Subcutaneous abdominal adipose tissue (tissue), 5 donors: ENCODE measurements around the gene LIPT2.

Source experiments
- H3K27ac ChIP-seq: one replicate; pipeline ENCODE4 v1.7.0; 2013; ENCODE audit warnings: low read depth, mild to moderate bottlenecking, inconsistent platforms, low read length, moderate library complexity
- H3K27me3 ChIP-seq, 5 donors: one replicate each; pipeline ENCODE4 v1.7.0; 2013; ENCODE audit warnings: low read length in 5 of 5, inconsistent platforms in 1 of 5; ENCODE audit not compliant: control insufficient read depth in 5 of 5, insufficient read depth in 4 of 5
- H3K36me3 ChIP-seq, 5 donors: one replicate each; pipeline ENCODE4 v1.7.0; 2013; ENCODE audit warnings: low read length in 5 of 5; ENCODE audit not compliant: control insufficient read depth in 5 of 5, insufficient read depth in 5 of 5
- H3K4me1 ChIP-seq, 5 donors: one replicate each; pipeline ENCODE4 v1.7.0; 2013; ENCODE audit warnings: low read length in 5 of 5, mild to moderate bottlenecking in 3 of 5, moderate library complexity in 1 of 5; ENCODE audit not compliant: control insufficient read depth in 5 of 5, insufficient read depth in 5 of 5
- H3K4me3 ChIP-seq, 5 donors: one replicate each; pipeline ENCODE4 v1.7.0; 2013; ENCODE audit warnings: low read length in 5 of 5, low read depth in 1 of 5
- H3K9ac ChIP-seq, 5 donors: one replicate each; pipeline ENCODE4 v1.7.0; 2013; ENCODE audit warnings: low read length in 5 of 5, mild to moderate bottlenecking in 4 of 5, moderate library complexity in 3 of 5
- H3K9me3 ChIP-seq, 5 donors: one replicate each; pipeline ENCODE4 v1.7.0; 2013; ENCODE audit warnings: low read length in 5 of 5; ENCODE audit not compliant: control insufficient read depth in 5 of 5
- donor health status: healthy.
- donor health status: healthy.
- donor health status: healthy.
- donor health status: healthy.
- donor health status: healthy.

The LIPT2 gene

DNA sequence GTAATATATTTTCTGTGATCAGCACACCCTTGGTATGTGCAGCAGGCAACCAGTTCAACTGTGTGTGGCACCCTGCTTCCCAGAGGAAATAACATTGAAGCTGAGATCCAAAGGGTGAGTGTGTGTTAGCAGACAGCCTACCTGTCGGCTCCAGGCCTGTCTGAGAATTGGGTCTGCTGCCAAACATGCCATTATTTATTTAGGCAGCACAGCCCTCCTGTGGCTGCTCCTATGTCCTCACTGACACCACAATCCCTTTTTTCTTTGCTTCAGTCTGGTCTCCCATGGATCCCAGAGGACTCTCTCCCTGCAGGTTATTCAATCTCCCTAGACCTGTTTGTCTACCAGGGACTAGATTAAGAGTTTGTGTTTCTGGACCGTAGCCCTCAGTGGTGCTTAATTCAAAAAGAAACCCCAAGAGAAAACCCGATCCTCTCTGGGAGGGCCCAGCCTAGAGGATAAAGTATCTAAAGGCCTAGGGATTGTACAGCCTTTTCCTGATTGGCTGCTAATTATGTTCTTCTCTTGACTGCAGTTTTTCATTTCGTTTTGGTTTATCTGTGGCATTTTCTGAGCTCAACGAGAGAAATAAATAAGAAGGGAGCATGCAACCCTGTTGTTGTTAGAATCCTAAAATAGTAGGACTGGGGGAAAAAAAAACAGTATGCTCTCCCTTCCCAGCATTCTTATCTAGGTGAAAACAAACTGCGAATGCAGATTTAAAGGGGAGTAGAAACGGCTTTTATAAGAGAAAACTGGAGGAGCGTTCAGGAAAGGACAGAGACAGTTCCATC, 50.3 kb downstream of the LIPT2 start:
- H3K36me3 ChIP-seq = no peaks in the 10 kb centered on the region
- H3K27me3 ChIP-seq = no peaks in the 10 kb centered on the region
- H3K9me3 ChIP-seq = no peaks in the 10 kb centered on the region
- H3K4me3 ChIP-seq = no peak overlapping the region
- H3K9ac ChIP-seq = no peak overlapping the region
- H3K4me1 ChIP-seq = peaks cover 0 to 5% (median 3%) of the 10 kb centered on the region in 5 donors
- no peak overlapping the region for H3K27ac ChIP-seq

DNA sequence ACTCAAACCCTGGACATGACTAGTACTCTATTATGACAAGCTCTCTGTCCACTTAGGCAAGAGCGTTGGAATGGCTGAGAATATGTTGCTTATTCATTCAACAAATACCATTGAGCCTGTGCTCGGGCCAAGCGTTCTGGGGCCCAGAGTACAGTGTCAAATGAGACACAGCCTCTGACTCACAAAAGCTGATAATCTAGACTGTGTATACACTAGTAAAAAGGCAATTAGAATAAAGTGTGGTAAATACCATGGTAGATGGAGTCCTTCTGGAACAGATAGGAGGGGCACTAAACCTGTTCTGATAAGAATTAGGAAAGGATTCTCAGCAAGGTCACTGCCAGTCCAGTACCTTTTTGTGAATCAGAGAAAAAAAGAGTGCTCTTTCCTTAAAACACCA, 50.9 kb downstream of the LIPT2 start:
- Histone ChIP-seq H3K4me3 (no peak overlapping the region), H3K27me3 (no peaks in the 10 kb centered on the region), H3K9me3 (no peaks in the 10 kb centered on the region), H3K36me3 (no peaks in the 10 kb centered on the region), H3K4me1 (peaks cover 0 to 5% (median 3%) of the 10 kb centered on the region in 5 donors), H3K9ac (no peak overlapping the region), H3K27ac (no peak overlapping the region)
